ENCODE results near the gene KLRF1. TPM values are rescaled to one million over a fixed set of nuclear protein-coding genes. Genes with fewer than 3 reads are reported as not detected.

The KLRF1 gene
- total and polyA plus RNA-seq, 12 donors: 0.17 to 0.61 (median 0.42) TPM; not detected in 7

GRCh38 chr12:9795945-9796344 is 31.3 kb upstream of the KLRF1 start:
- intact Hi-C loops (cut with DNase I): no loop called here
- H3K27me3 ChIP-seq: peaks cover 2% of the 10 kb centered on the region
- H3K4me1 ChIP-seq (replicated peaks in 1 of 2): no peaks in the 10 kb centered on the region
- no peak overlapping the region for H3K4me3 ChIP-seq
- whole genome bisulfite sequencing, 4 donors: 72 to 92% (median 89%) methylated on average over 2 of the region's 2 CpGs
- TF ChIP-seq CTCF (IDR thresholded peaks at IDR 0.05) (no peak), POLR2A (IDR thresholded peaks at IDR 0.05) (no peak)
- H3K36me3 ChIP-seq (replicated peaks in 1 of 2): no peaks in the 10 kb centered on the region
- no peak overlapping the region for H3K27ac ChIP-seq
- DNase-seq: no peak
- no peaks in the 10 kb centered on the region for H3K9me3 ChIP-seq (replicated peaks in 1 of 3)

- DNase-seq: no peak
- Histone ChIP-seq H3K36me3 (replicated peaks in 1 of 2) (no peaks in the 10 kb centered on the region), H3K4me3 (no peak overlapping the region), H3K4me1 (replicated peaks in 1 of 2) (no peaks in the 10 kb centered on the region), H3K9me3 (replicated peaks in 1 of 3) (no peaks in the 10 kb centered on the region), H3K27me3 (no peaks in the 10 kb centered on the region), H3K27ac (no peak overlapping the region)
- intact Hi-C loops (cut with DNase I): no loop called here
- TF ChIP-seq POLR2A (IDR thresholded peaks at IDR 0.05) (no peak), CTCF (IDR thresholded peaks at IDR 0.05) (no peak)
- 77 to 89% (median 84%) methylated on average over 5 of the region's 5 CpGs for WGBS, 4 donors
These were observed 30.9 kb upstream of the KLRF1 start for GRCh38 chr12:9796346-9796745.

DNA sequence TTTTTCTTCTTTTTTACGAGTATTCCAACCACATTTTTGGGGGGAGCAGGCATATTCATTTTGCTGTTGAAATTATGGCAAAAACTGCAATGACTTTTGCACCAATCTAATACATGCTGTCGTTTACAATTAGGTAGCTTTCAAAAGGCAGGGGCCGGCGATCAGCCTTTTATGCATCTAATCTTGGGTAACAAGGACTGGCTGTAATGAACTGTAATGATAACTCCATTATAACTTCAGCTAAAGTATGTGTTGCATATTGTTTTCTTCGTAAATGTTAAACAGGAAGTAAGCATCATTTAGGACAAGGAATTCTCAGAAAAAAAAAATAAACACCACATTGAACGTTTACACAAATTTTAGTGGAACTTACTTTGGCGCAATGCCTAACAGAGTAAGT is 30.3 kb upstream of the KLRF1 start:
- Histone ChIP-seq H3K9me3 (replicated peaks in 1 of 3) (no peaks in the 10 kb centered on the region), H3K4me1 (replicated peaks in 1 of 2) (no peaks in the 10 kb centered on the region), H3K36me3 (replicated peaks in 1 of 2) (no peaks in the 10 kb centered on the region), H3K4me3 (no peak overlapping the region), H3K27ac (no peak overlapping the region), H3K27me3 (no peaks in the 10 kb centered on the region)
- TF ChIP-seq POLR2A (IDR thresholded peaks at IDR 0.05): no peak
- no peak for TF ChIP-seq CTCF (IDR thresholded peaks at IDR 0.05)
- 55 to 64% (median 58%) methylated on average over 7 of the region's 7 CpGs for WGBS, 4 donors
- intact Hi-C loops (cut with DNase I): no loop called here
- no peak for DNase-seq

- Histone ChIP-seq H3K4me3 (no peak overlapping the region), H3K9me3 (replicated peaks in 1 of 3) (no peaks in the 10 kb centered on the region), H3K4me1 (replicated peaks in 1 of 2) (no peaks in the 10 kb centered on the region), H3K36me3 (replicated peaks in 1 of 2) (no peaks in the 10 kb centered on the region), H3K27me3 (no peaks in the 10 kb centered on the region), H3K27ac (no peak overlapping the region)
- WGBS, 4 donors: 68 to 74% (median 70%) methylated on average over 7 of the region's 7 CpGs
- TF ChIP-seq POLR2A (IDR thresholded peaks at IDR 0.05) (no peak), CTCF (IDR thresholded peaks at IDR 0.05) (peak in 4 of 6 experiments; percentile 7 to 27 (median 16))
- intact Hi-C loops (cut with DNase I): no loop called here
- no peak for DNase-seq
These were observed 29.3 kb upstream of the KLRF1 start for GRCh38 chr12:9797722-9798619.
